ENCODE measurements around the gene CACNA1E. TPM values are rescaled to one million over a fixed set of nuclear protein-coding genes. Genes with fewer than 3 reads are reported as not detected.

The CACNA1E gene
- total RNA-seq, 2 donors from 2014 or later = 0.11 TPM; not detected in 1

DNA sequence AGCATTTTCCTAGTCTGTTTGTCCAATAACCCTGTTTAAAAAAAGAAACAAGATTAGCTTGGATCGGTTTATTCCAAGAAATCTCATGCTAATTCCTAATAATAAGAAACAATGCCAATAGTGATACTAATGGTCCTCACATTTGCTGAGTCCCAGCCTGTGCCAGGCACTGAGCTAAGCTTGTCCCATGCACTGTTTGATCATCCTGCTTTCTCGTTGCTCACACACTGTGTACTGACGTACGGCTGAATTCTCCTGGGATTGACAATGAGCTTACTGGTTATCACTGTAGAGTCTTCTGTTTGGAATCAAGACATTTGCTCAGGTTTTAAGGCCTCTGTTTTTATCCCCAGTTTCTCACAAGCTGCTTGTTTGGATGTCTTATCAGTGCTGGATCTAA, 71.1 kb downstream of the CACNA1E start:
- Mint-ChIP-seq H3K9me3 (no peaks in the 10 kb centered on the region), H3K4me3 (no peak overlapping the region), H3K27ac (no peak overlapping the region), H3K27me3 (peaks cover 15% of the 10 kb centered on the region), H3K36me3 (ENCODE audit: low read depth) (no peaks in the 10 kb centered on the region), H3K4me1 (no peaks in the 10 kb centered on the region)
- no peak for ATAC-seq (replicated peaks)

DNA sequence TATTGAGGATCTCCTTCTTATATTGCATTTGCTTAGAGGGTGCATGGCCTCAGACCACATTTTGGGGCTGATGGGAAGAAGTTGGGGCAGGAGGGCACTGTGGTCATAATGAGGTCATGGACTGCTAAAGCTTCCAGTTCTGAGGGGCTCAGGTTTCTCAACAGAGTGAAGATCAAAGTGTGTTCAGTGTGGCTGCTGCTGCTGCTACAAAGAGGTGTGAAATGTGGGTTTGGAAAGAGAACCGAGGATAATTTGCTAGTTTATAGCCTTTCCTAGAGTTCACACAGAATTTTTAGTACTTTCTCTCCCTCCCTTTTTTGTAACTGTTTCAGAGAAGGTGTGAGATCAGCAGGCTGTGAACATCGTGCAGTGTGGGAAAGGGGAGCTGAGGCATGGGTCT, 73.3 kb downstream of the CACNA1E start:
- no peak for ATAC-seq (replicated peaks)
- Mint-ChIP-seq H3K9me3 (no peaks in the 10 kb centered on the region), H3K36me3 (ENCODE audit: low read depth) (no peaks in the 10 kb centered on the region), H3K4me1 (no peaks in the 10 kb centered on the region), H3K4me3 (no peak overlapping the region), H3K27me3 (peaks cover 7% of the 10 kb centered on the region), H3K27ac (no peak overlapping the region)

DNA sequence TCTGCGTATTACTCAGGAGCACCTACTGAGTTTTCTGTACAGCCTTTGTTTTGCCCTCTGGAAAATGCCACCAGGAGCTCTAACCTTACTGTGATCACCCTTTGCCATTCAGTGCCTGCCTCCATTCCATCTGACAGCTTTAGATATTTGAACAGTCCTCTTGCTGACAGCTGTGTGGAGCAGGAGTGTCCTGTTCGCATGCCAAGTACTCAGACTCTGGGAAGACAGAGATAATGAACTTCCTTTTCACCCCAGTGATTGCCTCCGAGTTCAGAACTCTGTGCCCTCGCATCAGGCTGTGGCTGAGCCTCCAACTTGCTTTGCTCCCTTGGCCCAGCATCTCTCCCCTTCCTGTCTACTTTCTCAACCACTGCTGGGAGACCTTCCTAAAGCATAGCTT, 74.0 kb downstream of the CACNA1E start:
- Mint-ChIP-seq H3K36me3 (ENCODE audit: low read depth) (no peaks in the 10 kb centered on the region), H3K27ac (no peak overlapping the region), H3K4me1 (no peaks in the 10 kb centered on the region), H3K27me3 (peaks cover 4% of the 10 kb centered on the region), H3K9me3 (no peaks in the 10 kb centered on the region), H3K4me3 (no peak overlapping the region)
- no peak for ATAC-seq (replicated peaks)

DNA sequence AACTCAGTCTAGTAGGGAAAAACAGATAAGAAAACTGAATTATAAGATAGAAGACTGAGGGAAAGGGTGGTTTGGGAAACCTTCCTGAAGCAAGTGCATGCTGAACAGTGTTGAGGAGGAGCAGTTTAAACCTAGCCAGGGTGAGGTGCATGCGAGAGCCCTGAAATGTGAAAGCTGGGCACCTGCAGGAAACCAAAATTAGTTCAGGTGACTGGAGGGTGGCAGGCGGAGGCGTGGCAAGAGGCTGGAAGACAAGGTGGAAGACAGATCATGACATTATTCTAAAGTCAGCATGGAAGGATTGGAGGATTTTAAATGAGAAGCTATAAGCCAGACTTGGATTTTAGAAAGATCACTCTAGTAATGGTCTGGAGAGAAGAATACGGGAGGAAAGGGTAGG, 75.1 kb downstream of the CACNA1E start:
- Mint-ChIP-seq H3K36me3 (ENCODE audit: low read depth) (no peaks in the 10 kb centered on the region), H3K4me3 (no peak overlapping the region), H3K4me1 (no peaks in the 10 kb centered on the region), H3K27ac (no peak overlapping the region), H3K9me3 (no peaks in the 10 kb centered on the region), H3K27me3 (no peaks in the 10 kb centered on the region)
- ATAC-seq (replicated peaks) = no peak

DNA sequence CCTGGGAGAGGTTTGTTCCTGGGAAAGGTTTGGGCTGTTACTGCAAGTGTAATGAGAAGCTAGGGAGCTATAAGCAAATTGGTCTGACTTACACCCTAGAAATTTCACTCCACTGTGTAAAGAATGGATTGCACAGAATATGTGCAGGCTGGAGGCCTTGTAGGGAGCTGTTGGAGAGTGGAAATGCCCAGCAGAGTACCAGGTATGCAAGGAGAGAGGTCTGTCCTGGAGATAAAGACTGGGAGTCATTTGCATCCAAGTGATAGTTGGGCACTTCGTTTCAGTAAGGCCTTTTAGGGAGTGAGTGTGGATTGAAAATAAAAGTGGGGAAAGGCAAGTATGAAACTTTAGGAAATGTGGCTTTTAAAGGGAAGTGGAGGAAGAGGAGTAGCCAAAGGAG, 75.8 kb downstream of the CACNA1E start:
- Mint-ChIP-seq H3K27me3 (no peaks in the 10 kb centered on the region), H3K4me1 (no peaks in the 10 kb centered on the region), H3K4me3 (no peak overlapping the region), H3K9me3 (no peaks in the 10 kb centered on the region), H3K36me3 (ENCODE audit: low read depth) (no peaks in the 10 kb centered on the region), H3K27ac (no peak overlapping the region)
- no peak for ATAC-seq (replicated peaks)

DNA sequence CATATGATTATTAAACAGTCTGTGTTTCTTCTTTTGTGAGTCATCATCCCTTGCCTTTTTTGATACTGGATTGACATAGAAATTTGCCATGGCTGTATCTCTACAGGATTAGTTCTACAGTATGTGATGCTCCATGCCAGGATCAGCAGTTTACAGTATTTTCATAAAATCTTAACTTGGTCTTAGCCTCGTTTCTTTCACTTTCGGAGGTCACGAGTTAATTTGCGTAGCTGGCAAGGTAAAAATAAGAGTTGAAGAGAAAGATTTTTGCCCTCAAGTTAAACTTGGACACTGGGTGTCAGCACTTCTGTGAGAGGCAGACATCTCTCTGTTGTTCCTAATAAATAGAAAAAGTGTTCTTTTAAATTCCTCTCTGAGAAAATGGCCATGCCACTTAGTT, 79.1 kb downstream of the CACNA1E start:
- Mint-ChIP-seq H3K27ac (no peak overlapping the region), H3K4me1 (no peaks in the 10 kb centered on the region), H3K27me3 (no peaks in the 10 kb centered on the region), H3K36me3 (ENCODE audit: low read depth) (no peaks in the 10 kb centered on the region), H3K9me3 (no peaks in the 10 kb centered on the region), H3K4me3 (no peak overlapping the region)
- no peak for ATAC-seq (replicated peaks)

DNA sequence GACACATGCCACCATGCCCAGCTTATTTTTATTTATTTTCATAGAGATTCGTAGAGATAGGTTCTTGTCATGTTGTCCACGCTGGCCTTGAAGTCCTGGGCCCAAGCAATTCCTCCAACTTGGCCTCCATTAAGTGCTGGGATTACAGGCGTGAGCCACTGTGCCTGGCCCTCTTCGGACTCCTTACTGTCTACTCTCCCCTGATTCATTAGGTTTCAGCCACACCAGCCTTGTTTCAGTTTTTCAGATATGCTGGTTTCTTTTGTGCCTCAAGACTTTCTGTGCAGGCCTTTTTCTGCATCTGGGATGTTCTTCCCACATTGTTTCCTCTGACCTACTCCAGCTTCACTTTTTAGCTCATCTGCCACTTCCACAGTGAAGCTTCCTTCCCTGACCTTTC, 85.4 kb downstream of the CACNA1E start:
- no peaks in the 10 kb centered on the region for H3K36me3 Mint-ChIP-seq (ENCODE audit: low read depth)
- no peaks in the 10 kb centered on the region for H3K4me1 Mint-ChIP-seq
- ATAC-seq (replicated peaks) = no peak
- H3K9me3 Mint-ChIP-seq = no peaks in the 10 kb centered on the region
- H3K27ac Mint-ChIP-seq = no peak overlapping the region
- no peak overlapping the region for H3K4me3 Mint-ChIP-seq
- peaks cover 10% of the 10 kb centered on the region for H3K27me3 Mint-ChIP-seq

DNA sequence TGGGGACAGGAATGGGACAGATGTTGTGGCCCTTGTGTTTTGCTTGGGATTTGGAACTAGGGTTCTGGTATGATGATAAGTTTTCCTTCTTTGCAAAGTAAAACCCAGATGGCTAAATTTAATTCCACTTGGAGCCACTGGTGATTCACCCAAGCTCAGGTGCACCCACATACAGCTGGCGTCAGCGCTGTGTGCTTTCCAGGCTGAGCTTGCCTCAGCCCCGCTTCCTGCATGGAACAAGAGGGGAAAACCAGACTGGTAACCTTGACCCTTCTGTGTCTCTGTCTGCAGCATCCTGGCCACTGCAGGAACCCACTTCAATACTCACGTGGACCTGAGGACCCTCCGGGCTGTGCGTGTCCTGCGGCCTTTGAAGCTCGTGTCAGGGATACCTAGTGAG, 94.2 kb downstream of the CACNA1E start:
- no peak overlapping the region for H3K27ac Mint-ChIP-seq
- H3K27me3 Mint-ChIP-seq = peaks cover 24% of the 10 kb centered on the region
- H3K4me3 Mint-ChIP-seq = no peak overlapping the region

DNA sequence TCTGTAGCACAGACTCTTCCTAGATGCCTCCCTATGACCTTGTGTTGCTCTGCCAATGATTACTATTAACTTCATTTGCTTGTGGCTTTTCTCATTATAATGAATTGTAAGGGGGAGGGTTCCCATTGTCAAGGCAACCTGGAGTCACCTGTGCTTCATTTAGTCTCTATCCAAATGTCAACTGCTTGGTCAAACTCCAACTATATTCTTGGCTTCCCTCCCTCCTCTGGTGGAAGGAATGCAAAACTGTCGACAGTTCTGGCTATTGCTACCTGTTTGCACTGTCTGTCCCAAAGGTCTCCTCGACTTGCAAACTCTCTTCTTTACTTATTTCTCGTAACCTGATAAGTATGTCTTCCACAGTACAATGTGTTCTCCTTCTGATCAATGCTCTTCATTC, 100.3 kb downstream of the CACNA1E start:
- Mint-ChIP-seq H3K4me1 (no peaks in the 10 kb centered on the region), H3K9me3 (no peaks in the 10 kb centered on the region), H3K4me3 (no peak overlapping the region), H3K36me3 (ENCODE audit: low read depth) (no peaks in the 10 kb centered on the region), H3K27me3 (peaks cover 6% of the 10 kb centered on the region), H3K27ac (no peak overlapping the region)
- no peak for ATAC-seq (replicated peaks)

More for the DNA sequence above, 94.2 kb downstream of the CACNA1E start:
- ATAC-seq (replicated peaks) = no peak
- no peaks in the 10 kb centered on the region for H3K4me1 Mint-ChIP-seq
- H3K36me3 Mint-ChIP-seq (ENCODE audit: low read depth) = no peaks in the 10 kb centered on the region
- H3K9me3 Mint-ChIP-seq = no peaks in the 10 kb centered on the region

DNA sequence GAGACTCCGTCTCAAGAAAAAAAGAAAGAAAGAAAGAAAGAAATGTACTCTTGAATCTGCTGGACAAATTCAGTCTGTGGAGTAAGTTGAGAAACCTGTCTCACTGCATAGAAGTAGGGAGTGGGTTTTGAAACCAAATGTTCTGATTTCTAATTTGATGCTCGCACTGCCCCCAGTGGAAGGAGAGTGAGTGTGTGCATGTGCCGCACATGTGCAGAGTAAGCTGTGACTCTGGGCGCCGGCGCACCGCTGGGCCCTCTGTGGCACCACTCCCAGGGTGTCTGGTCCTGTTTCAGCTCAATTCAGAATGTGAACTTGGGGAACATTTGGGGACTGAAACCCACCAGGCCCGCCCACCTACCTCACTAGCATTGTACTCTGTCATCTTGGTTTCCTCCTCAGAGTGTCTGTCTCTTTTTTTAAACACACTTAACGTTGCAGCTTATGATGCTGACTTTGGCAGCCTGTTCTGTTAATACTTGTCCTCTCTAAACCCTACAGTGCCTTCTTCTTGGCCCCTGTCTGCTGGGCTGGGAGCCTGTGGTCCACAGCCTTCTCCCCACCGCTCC, 104.6 kb downstream of the CACNA1E start:
- no peaks in the 10 kb centered on the region for H3K36me3 Mint-ChIP-seq (ENCODE audit: low read depth)
- no peak overlapping the region for H3K27ac Mint-ChIP-seq
- ATAC-seq (replicated peaks) = no peak
- H3K4me3 Mint-ChIP-seq = no peak overlapping the region
- H3K4me1 Mint-ChIP-seq = no peaks in the 10 kb centered on the region
- peaks cover 9% of the 10 kb centered on the region for H3K27me3 Mint-ChIP-seq
- no peaks in the 10 kb centered on the region for H3K9me3 Mint-ChIP-seq

DNA sequence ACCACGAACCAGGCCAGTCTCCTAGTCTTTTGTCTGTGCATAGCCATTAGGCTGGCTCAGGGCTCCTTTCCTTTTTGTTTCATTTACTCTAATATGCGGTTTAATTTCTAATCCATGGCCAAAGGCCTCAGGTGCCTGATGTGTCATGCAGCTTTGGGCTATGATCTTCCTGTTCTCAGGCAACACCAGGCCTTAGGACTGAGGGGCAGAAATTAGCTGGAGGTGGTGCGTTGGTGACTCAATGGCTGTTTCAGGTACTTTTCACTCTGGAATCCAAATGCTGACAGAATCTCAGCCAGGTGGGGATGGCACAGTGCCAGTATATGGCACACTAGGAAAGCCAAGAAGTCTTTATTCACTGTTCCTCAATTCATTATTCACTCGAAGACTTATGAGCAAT, 105.3 kb downstream of the CACNA1E start:
- no peak for ATAC-seq (replicated peaks)
- Mint-ChIP-seq H3K36me3 (ENCODE audit: low read depth) (no peaks in the 10 kb centered on the region), H3K9me3 (no peaks in the 10 kb centered on the region), H3K27me3 (peaks cover 12% of the 10 kb centered on the region), H3K27ac (no peak overlapping the region), H3K4me1 (no peaks in the 10 kb centered on the region), H3K4me3 (no peak overlapping the region)

DNA sequence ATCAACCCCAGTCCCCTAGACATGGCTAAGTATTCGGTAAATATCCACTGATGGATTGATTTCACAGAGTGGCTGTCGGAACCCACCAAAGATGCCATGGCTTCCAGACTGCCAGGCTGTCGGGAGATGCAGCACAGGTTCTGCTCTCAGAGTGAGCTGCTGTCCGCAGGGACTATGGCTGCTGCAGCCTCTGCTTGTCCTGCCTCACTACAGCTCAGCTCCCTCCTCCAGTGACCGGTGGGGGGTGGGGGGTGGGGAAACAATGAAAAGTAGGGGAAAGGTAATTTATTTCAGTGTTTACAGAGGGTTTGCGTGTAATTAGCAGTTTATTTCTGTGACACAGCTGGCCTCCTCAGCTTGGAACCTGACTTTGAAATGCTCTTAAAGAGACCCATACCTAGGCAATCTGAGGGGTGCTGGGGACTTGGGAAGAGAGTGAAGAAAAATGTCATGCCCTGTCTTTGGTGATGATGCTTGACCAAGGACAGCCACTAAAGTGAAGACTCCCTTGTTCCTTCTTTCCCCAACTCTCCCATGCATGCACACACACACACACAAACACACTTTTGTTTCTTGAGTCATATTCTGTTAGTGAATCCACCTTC, 109.0 kb downstream of the CACNA1E start:
- Mint-ChIP-seq H3K4me3 (no peak overlapping the region), H3K4me1 (no peaks in the 10 kb centered on the region), H3K27ac (no peak overlapping the region), H3K9me3 (peaks cover 2% of the 10 kb centered on the region), H3K36me3 (ENCODE audit: low read depth) (no peaks in the 10 kb centered on the region), H3K27me3 (peaks cover 16% of the 10 kb centered on the region)
- ATAC-seq (replicated peaks) = no peak

DNA sequence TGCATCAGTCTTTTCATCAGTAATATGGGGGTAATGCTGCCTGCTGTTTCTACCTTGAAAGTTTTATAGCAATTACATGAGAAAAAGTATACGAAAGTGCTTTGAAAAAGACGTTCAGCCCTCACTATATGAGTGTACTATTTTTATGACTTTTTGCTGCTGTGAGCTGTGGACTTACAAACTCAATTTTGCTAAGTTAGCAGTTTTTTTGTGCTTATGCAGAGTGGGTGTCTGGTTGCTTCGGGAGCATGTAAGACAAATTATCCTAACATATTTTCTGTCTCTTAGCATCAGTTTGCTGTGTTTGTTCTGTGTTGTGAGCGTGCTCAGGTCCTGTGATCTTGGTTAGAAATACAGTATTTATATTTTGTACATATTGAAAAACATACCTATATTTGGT, 109.7 kb downstream of the CACNA1E start:
- H3K4me1 Mint-ChIP-seq = no peaks in the 10 kb centered on the region
- ATAC-seq (replicated peaks) = no peak
- peaks cover 4% of the 10 kb centered on the region for H3K9me3 Mint-ChIP-seq
- no peak overlapping the region for H3K27ac Mint-ChIP-seq
- H3K4me3 Mint-ChIP-seq = no peak overlapping the region
- no peaks in the 10 kb centered on the region for H3K36me3 Mint-ChIP-seq (ENCODE audit: low read depth)
- H3K27me3 Mint-ChIP-seq = peaks cover 16% of the 10 kb centered on the region

DNA sequence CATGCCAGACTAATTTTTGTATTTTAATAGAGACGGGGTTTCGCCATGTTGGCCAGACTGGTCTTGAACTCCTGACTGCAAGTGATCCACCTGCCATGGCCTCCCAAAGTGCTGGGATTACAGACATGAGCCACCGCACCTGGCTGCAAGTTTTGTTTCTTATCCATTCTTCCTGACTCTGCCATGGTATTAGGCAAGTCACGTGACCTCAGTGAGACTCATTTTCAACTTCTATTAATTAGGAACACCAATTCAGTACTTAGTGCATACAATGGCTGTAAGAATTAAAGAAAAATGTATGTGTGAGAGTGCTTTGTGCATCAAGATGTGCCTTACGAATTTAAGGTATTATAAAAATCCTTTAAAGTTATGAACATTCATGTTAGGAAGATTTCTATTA, 111.2 kb downstream of the CACNA1E start:
- no peaks in the 10 kb centered on the region for H3K36me3 Mint-ChIP-seq (ENCODE audit: low read depth)
- H3K4me3 Mint-ChIP-seq = no peak overlapping the region
- H3K27ac Mint-ChIP-seq = no peak overlapping the region
- no peaks in the 10 kb centered on the region for H3K4me1 Mint-ChIP-seq
- peaks cover 4% of the 10 kb centered on the region for H3K9me3 Mint-ChIP-seq
- no peak for ATAC-seq (replicated peaks)
- peaks cover 19% of the 10 kb centered on the region for H3K27me3 Mint-ChIP-seq

DNA sequence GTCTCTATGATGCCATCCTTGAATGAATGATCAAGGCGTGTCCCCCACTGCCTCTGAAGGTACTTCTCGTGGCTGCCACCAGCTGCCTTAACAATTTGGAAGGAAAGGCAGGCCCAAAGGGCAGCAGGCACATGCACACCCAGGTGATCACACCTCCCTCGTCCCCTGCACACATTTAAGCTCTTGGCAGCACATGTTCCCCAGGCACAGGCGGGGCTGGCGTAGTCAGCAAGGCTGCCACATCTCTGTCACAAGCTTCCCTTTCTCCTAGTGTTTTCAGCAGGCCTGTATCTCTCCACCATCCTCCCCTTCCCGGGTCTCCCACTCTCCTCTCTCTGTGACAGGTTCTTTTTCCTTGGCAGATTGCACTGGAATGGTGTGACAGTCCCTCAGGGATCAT, 111.9 kb downstream of the CACNA1E start:
- Mint-ChIP-seq H3K4me3 (no peak overlapping the region), H3K27me3 (peaks cover 25% of the 10 kb centered on the region), H3K27ac (no peak overlapping the region), H3K4me1 (no peaks in the 10 kb centered on the region), H3K9me3 (peaks cover 4% of the 10 kb centered on the region), H3K36me3 (ENCODE audit: low read depth) (no peaks in the 10 kb centered on the region)
- ATAC-seq (replicated peaks) = no peak

All from activated T-helper 17 cell treated with anti-CD3 and anti-CD28 coated beads, Interleukin-2, amount 50 U/mL, for 72 hours (primary cell).